K562 (cell line): ENCODE data around the gene NOLC1. TPM values are rescaled to one million over a fixed set of nuclear protein-coding genes. Genes with fewer than 3 reads are reported as not detected.

ENCODE experiments used
- DEAF1 ChIP-seq: fragments of 450-650 bp; formaldehyde crosslinking; IDR thresholded peaks from 2 replicates; pipeline ENCODE4 v1.4.0; 2020; ENCODE audit warnings: mild to moderate bottlenecking, moderate library complexity
- EGR1 ChIP-seq: fragments of 450-650 bp; conservative IDR thresholded peaks from 2 replicates; pipeline ENCODE4 v1.6.1; 2017; ENCODE audit warnings: mild to moderate bottlenecking
- KDM2B ChIP-seq: fragments of 250-450 bp; sonication (Bioruptor Pico); IDR thresholded peaks from 2 replicates; pipeline ENCODE4 v1.8.0; 2021; ENCODE audit warnings: mild to moderate bottlenecking, moderate library complexity
- MLLT1 ChIP-seq, 2 experiments: fragments of 450-650 bp; IDR thresholded peaks; 2 replicates each; pipeline ENCODE4 v1.6.1; 2016
- POLR2H ChIP-seq: IDR thresholded peaks from 2 replicates; pipeline ENCODE4 v1.6.1; 2016; ENCODE audit warnings: missing genetic modification characterization, low read depth, mild to moderate bottlenecking, control low read depth, missing compliant biosample characterization, moderate library complexity
- RFX5 ChIP-seq: IDR thresholded peaks from 2 replicates; pipeline ENCODE4 v1.6.1; 2011; ENCODE audit warnings: low read depth, mild to moderate bottlenecking, improper control_type of control experiment, low read length
- SRSF3 ChIP-seq: fragments of 200-400 bp; formaldehyde crosslinking; IDR thresholded peaks from 2 replicates; pipeline ENCODE4 v1.6.1; 2016; ENCODE audit warnings: mild to moderate bottlenecking, low read length, moderate library complexity; ENCODE audit not compliant: insufficient read depth
- TAF15 ChIP-seq: fragments of 200-400 bp; formaldehyde crosslinking; IDR thresholded peaks from 2 replicates; pipeline ENCODE4 v1.6.1; 2017; ENCODE audit warnings: mild to moderate bottlenecking, low read depth, low read length, moderate library complexity
- TAL1 ChIP-seq: fragments of 450-650 bp; IDR thresholded peaks from 2 replicates; pipeline ENCODE4 v1.6.1; 2016; ENCODE audit warnings: mild to moderate bottlenecking
- ZKSCAN8 ChIP-seq: fragments of 200-800 bp; sonication (Bioruptor generic); IDR thresholded peaks from 2 replicates; pipeline ENCODE4 v1.6.1; 2016; ENCODE audit warnings: missing genetic modification characterization, missing compliant biosample characterization
- ZNF184 ChIP-seq: sonication (generic); formaldehyde crosslinking; IDR thresholded peaks from 2 replicates; pipeline ENCODE4 v1.5.0; 2020; ENCODE audit warnings: missing genetic modification reagents
- ZNF217 ChIP-seq: sonication (generic); formaldehyde crosslinking; IDR thresholded peaks from 2 replicates; pipeline ENCODE4 v1.8.0; 2022; ENCODE audit warnings: mild to moderate bottlenecking, missing genetic modification reagents
- ZNF232 ChIP-seq: sonication (generic); formaldehyde crosslinking; IDR thresholded peaks from 2 replicates; pipeline ENCODE4 v1.8.0; 2022; ENCODE audit warnings: mild to moderate bottlenecking, missing genetic modification reagents
- ZNF239 ChIP-seq: fragments of 250-450 bp; sonication (Bioruptor Pico); IDR thresholded peaks from 2 replicates; pipeline ENCODE4 v1.4.0; 2020; ENCODE audit warnings: mild to moderate bottlenecking
- polyA plus RNA-seq, 8 experiments: library from polyadenylated mRNA; depleted of rRNA in 4 of 8; stranded (reverse) in 5 of 8; unstranded in 3 of 8; fragments of >200 nt; fragmentation: Nextera tagmentation in 2 of 8; fragmentation: Illumina TruSeq in 1 of 8; extraction: Ambion mirVana in 2 of 8; extraction: Trizol in 1 of 8; gene quantifications; 2 replicates each; pipeline versions ENCODE4 v1.2.1 to v1.2.3, GENCODE V29; 2011 to 2014; ENCODE audit warnings: inconsistent platforms in 1 of 8, missing spikeins in 1 of 8
- total RNA-seq, 7 experiments: library from RNA; depleted of rRNA in 6 of 7; stranded (reverse); fragments of >200 nt in 6 of 7; fragmentation: Illumina TruSeq in 2 of 7; extraction: Trizol in 2 of 7; gene quantifications; 2 replicates each; pipeline versions ENCODE4 v1.2.1 to v1.2.3, GENCODE V29; 2011 to 2021; ENCODE audit warnings: low replicate concordance in 1 of 7
- TF ChIP-seq, protein P1 (sequence below): fragments of 250-450 bp; sonication (Bioruptor Pico); IDR thresholded peaks from 2 replicates; pipeline ENCODE4 v1.4.0; 2020; ENCODE audit warnings: borderline replicate concordance
- TF ChIP-seq, protein P2 (sequence below), 2 experiments: fragments of 450-650 bp; IDR thresholded peaks; 2 replicates each; pipeline ENCODE4 v1.6.1; 2016; ENCODE audit warnings: mild to moderate bottlenecking in 2 of 2, borderline replicate concordance in 1 of 2, low read depth in 1 of 2, moderate library complexity in 1 of 2

The NOLC1 gene
- total and polyA plus RNA-seq, 9 of the 15 experiments (the other 6 are each of a cell fraction or from before 2014, with no cell fraction given), result 102 to 310 (median 165) TPM

DNA sequence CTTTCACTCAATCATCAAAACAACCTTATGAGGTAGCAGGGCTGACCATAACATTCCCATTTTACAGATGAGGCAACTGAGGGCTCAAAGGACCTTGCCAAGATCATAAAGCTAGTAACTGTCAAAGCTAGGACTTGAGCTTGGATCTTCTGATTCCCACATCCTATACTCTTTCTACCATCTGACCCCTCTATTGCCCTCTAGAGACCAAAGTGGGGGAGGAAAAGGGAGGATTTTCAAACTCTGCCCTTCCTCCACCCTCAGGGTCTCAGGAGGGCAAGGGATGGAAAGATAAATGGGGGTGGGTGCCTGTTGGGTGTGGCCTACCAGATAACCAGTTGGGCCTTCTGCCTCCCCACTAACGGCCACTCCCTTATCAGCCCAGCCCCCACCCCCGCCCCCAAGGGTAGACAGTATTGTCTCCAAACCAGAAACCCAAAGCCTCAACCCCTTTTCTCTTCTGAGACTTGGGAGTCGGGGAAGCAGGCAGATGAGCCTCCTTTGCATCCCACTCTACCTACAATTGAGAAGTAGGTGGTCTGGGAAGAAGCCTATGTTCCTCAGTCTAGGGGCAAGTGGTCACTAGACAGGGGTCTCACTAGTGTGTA, 39.9 kb upstream of the NOLC1 start (continued):
- TF ChIP-seq, protein P1, sequence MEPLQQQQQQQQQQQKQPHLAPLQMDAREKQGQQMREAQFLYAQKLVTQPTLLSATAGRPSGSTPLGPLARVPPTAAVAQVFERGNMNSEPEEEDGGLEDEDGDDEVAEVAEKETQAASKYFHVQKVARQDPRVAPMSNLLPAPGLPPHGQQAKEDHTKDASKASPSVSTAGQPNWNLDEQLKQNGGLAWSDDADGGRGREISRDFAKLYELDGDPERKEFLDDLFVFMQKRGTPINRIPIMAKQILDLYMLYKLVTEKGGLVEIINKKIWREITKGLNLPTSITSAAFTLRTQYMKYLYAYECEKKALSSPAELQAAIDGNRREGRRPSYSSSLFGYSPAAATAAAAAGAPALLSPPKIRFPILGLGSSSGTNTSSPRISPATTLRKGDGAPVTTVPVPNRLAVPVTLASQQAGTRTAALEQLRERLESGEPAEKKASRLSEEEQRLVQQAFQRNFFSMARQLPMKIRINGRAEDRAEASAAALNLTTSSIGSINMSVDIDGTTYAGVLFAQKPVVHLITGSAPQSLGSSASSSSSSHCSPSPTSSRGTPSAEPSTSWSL (CRISPR knock-in tag), result no peak
- TF ChIP-seq SRSF3 (no peak), EGR1 (peak; percentile 84), RFX5 (no peak), ZNF232 (CRISPR knock-in tag) (no peak), KDM2B (CRISPR knock-in tag) (no peak), TAL1 (peak; percentile 81), ZNF184 (CRISPR knock-in tag) (no peak), ZNF217 (no peak), DEAF1 (CRISPR knock-in tag) (no peak), TAF15 (no peak), ZKSCAN8 (CRISPR knock-in tag) (no peak), MLLT1 (IDR thresholded peaks at IDR 0.05) (no peak), POLR2H (tag) (no peak), ZNF239 (CRISPR knock-in tag) (no peak)
- TF ChIP-seq, protein P2, sequence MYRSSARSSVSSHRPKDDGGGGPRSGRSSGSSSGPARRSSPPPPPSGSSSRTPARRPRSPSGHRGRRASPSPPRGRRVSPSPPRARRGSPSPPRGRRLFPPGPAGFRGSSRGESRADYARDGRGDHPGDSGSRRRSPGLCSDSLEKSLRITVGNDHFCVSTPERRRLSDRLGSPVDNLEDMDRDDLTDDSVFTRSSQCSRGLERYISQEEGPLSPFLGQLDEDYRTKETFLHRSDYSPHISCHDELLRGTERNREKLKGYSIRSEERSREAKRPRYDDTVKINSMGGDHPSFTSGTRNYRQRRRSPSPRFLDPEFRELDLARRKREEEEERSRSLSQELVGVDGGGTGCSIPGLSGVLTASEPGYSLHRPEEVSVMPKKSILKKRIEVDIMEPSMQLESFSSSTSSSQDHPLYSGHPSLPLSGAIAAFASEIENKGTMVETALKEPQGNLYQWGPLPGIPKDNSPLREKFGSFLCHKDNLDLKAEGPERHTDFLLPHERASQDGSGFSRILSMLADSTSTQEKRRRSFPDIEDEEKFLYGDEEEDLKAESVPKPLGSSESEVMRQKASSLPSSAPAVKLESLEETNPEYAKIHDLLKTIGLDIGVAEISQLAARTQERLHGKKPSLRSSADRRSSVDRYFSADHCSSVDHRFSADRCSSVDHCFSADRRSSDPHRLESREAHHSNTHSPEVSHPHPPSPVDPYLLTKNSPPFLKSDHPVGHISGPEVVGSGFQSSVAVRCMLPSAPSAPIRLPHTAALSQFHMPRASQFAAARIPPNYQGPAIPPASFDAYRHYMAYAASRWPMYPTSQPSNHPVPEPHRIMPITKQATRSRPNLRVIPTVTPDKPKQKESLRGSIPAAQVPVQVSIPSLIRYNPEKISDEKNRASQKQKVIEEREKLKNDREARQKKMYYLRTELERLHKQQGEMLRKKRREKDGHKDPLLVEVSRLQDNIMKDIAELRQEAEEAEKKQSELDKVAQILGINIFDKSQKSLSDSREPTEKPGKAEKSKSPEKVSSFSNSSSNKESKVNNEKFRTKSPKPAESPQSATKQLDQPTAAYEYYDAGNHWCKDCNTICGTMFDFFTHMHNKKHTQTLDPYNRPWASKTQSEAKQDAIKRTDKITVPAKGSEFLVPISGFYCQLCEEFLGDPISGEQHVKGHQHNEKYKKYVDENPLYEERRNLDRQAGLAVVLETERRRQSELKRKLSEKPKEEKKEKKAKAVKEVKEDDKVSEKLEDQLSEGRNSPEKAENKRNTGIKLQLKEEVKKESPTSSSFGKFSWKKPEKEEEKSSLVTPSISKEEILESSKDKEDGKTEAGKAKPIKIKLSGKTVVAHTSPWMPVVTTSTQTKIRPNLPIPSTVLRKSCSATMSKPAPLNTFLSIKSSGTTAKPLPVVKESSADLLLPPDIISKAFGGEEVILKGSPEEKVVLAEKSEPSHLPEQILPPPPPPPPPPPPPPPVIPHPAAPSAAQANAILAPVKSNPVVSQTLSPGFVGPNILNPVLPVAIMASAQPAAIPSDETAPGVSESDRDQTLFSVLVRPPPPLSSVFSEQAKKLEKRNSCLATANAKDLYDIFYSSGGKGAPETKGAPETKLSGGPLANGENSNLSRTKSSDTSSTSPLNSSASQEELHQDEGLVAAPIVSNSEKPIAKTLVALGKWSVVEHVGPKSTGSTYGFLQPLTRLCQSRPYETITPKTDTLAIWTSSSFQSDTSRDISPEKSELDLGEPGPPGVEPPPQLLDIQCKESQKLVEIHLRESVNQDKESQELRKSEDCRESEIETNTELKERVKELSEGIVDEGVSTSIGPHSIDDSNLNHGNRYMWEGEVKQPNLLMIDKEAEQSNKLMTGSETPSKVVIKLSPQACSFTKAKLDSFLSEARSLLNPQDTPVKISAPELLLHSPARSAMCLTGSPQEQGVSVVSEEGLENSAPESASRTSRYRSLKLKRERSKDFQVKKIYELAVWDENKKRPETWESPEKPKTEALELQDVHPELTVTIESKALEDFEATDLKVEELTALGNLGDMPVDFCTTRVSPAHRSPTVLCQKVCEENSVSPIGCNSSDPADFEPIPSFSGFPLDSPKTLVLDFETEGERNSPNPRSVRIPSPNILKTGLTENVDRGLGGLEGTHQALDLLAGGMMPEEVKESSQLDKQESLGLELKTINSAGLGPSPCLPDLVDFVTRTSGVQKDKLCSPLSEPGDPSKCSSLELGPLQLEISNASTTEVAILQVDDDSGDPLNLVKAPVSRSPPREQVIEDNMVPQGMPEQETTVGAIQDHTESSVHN (IDR thresholded peaks at IDR 0.05; ENCODE audit: borderline replicate concordance in 1 of 2, low read depth in 1 of 2), result no peak
